Measurements from ENCODE around the gene GM2A.

GM2A gene

DNA sequence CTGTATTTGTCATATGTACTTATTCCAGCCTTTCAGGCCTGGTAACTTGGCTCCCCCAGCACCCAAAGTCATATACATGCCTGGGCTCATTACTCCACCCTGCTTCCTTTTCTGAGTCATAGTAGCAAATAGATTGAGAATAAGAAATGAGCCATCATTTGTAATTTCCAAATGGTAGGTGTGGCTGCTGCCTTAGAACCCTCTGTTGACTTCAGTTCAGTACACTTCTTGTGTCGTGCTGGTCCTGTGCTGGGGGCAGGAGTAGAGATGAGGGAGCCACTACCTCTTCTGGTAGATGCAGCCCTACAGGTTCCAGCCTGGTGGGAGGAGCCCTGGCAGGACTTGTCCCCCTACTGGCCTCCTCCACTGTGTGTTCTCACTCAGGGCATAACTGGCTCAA lies 11.1 kb downstream of the GM2A start:
- in situ Hi-C loops (cut with HindIII; ENCODE audit: low pct_ligation_motif_present, low sequenced_read_pairs) = no loop called here
- no peaks in the 10 kb centered on the region for H3K36me3 ChIP-seq (replicated peaks)

DNA sequence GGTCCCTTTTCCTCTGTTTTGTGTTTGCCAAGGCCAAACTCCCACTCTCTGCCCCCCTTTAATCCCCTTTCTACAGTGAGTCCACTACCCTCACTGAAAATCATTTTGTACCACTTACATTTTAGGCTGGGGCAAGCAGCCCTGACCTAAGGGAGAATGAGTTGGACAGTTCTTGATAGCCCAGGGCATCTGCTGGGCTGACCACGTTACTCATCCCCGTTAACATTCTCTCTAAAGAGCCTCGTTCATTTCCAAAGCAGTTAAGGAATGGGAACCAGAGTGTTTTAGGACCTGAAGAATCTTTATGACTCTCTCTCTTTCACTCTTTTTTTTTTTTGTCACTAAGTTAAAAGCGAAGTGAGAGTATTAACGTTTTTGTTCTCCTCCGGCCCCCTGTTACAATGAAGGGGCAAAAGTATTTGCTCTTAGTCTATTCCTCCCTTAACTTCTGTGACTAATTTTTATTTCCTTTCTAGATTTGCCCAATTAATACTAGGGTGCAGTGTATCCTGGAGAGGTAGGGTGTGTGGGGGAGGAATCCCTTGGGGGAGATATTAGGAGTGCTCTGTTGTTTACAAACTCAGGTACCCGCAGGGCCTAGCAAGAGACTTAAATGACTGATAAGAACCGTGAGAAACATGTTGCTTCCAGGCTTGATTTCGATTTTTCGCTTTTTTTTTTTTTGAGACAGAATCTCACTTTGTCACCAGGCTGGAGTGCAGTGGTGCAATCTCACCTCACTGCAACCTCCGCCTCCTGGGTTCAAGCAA lies 14.7 kb downstream of the GM2A start:
- Histone ChIP-seq H3K4me3 (ENCODE audit: low read depth, low read length) (no peak overlapping the region), H3K27ac (no peak overlapping the region), H3K36me3 (replicated peaks) (no peaks in the 10 kb centered on the region), H3K27me3 (replicated peaks) (no peaks in the 10 kb centered on the region)
- TF ChIP-seq, protein P1, sequence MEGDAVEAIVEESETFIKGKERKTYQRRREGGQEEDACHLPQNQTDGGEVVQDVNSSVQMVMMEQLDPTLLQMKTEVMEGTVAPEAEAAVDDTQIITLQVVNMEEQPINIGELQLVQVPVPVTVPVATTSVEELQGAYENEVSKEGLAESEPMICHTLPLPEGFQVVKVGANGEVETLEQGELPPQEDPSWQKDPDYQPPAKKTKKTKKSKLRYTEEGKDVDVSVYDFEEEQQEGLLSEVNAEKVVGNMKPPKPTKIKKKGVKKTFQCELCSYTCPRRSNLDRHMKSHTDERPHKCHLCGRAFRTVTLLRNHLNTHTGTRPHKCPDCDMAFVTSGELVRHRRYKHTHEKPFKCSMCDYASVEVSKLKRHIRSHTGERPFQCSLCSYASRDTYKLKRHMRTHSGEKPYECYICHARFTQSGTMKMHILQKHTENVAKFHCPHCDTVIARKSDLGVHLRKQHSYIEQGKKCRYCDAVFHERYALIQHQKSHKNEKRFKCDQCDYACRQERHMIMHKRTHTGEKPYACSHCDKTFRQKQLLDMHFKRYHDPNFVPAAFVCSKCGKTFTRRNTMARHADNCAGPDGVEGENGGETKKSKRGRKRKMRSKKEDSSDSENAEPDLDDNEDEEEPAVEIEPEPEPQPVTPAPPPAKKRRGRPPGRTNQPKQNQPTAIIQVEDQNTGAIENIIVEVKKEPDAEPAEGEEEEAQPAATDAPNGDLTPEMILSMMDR (IDR thresholded peaks at IDR 0.05; ENCODE audit: low read depth, low read length, missing control alignments) = no peak
- in situ Hi-C loops (cut with HindIII; ENCODE audit: low pct_ligation_motif_present, low sequenced_read_pairs) = no loop called here
- no peak for DNase-seq

More for the DNA sequence above, 11.1 kb downstream of the GM2A start:
- H3K4me3 ChIP-seq (ENCODE audit: low read depth, low read length) = no peak overlapping the region
- H3K27me3 ChIP-seq (replicated peaks) = no peaks in the 10 kb centered on the region
- DNase-seq = peak; percentile 17
- no peak overlapping the region for H3K27ac ChIP-seq
- TF ChIP-seq, protein P1 (IDR thresholded peaks at IDR 0.05; ENCODE audit: low read depth, low read length, missing control alignments) = peak; percentile 19

DNA sequence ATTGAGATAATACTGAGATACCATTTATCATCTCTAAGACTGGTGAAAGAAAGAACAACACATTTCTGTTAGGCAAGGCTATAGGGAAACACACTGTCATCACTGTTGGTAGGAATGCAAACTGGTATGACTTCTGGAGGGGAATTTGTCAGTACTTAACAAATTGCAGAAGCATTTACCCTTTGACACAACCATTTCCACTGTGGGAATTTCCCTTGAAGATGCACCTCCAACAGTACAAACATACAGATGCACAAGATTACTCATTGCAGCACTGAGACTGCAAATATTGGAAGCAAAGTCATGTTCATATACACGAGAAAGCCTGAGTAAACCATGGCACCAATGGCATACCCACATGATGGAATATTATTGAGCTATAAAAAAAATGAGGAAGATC lies 17.6 kb downstream of the GM2A start:
- Histone ChIP-seq H3K4me3 (ENCODE audit: low read depth, low read length) (no peak overlapping the region), H3K27ac (no peak overlapping the region), H3K27me3 (replicated peaks) (no peaks in the 10 kb centered on the region), H3K36me3 (replicated peaks) (no peaks in the 10 kb centered on the region)
- DNase-seq = peak; percentile 81
- in situ Hi-C loops (cut with HindIII; ENCODE audit: low pct_ligation_motif_present, low sequenced_read_pairs) = no loop called here
- TF ChIP-seq, protein P1 (IDR thresholded peaks at IDR 0.05; ENCODE audit: low read depth, low read length, missing control alignments) = no peak

DNA sequence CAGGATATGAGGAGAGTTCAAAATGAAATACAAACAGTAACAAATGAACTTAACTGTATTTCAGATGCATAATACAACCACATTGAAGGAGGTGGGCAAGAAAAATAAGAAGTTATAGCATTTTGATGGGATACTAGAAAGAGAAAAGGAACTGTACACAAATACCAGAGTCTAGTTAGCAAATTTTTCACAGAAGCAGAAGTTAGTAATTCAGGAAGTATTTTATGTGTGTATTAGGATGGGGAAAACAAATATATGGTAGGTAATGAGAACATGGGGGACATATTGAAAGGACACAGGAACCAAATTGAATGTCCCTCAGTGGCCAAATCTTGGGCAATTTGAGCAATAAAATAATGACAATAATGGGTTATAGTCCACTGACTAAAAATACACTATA lies 18.4 kb downstream of the GM2A start:
- Histone ChIP-seq H3K36me3 (replicated peaks) (no peaks in the 10 kb centered on the region), H3K27me3 (replicated peaks) (no peaks in the 10 kb centered on the region), H3K27ac (no peak overlapping the region), H3K4me3 (ENCODE audit: low read depth, low read length) (no peak overlapping the region)
- TF ChIP-seq, protein P1 (IDR thresholded peaks at IDR 0.05; ENCODE audit: low read depth, low read length, missing control alignments) = no peak
- in situ Hi-C loops (cut with HindIII; ENCODE audit: low pct_ligation_motif_present, low sequenced_read_pairs) = no loop called here
- DNase-seq = no peak

DNA sequence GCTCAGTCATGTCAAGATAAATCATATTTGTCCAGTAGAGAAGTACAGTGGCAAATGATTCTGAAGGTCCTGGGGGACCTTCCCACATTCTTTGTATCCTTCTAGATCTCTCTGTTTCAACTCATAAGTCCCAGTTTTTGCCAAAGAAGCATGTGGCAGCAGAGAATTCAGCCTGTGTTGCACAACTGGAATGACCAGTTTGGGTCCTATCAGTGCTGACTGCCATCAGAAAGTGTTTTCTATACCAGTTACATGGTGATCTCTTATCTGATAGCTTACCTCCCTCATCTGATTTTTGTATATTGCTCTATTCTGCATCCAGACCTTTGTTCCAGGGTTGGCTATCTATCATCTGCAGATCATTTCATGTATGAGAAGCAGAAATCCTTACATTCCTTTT lies 21.7 kb downstream of the GM2A start:
- TF ChIP-seq, protein P1 (IDR thresholded peaks at IDR 0.05; ENCODE audit: low read depth, low read length, missing control alignments) = no peak
- Histone ChIP-seq H3K27ac (no peak overlapping the region), H3K36me3 (replicated peaks) (no peaks in the 10 kb centered on the region), H3K27me3 (replicated peaks) (no peaks in the 10 kb centered on the region), H3K4me3 (ENCODE audit: low read depth, low read length) (no peak overlapping the region)
- in situ Hi-C loops (cut with HindIII; ENCODE audit: low pct_ligation_motif_present, low sequenced_read_pairs) = no loop called here
- no peak for DNase-seq

DNA sequence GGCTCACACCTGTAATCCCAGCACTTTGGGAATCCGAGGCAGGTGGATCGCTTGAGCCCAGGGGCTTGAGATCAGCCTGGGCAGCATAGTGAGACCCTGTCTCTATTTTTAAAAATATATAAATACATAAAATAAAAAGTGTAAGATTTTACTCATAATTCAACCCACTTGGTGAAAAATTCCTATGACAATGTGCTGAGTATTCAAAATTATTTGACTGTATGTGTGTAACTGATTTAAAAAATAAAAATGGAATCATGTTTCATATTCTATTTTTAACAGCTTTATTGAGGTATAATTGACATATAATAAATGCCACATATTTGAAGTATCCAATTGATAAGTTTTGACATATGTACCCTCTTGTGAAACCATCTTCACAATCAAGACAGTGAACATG lies 22.8 kb downstream of the GM2A start:
- Histone ChIP-seq H3K27me3 (replicated peaks) (no peaks in the 10 kb centered on the region), H3K27ac (no peak overlapping the region), H3K4me3 (ENCODE audit: low read depth, low read length) (no peak overlapping the region), H3K36me3 (replicated peaks) (no peaks in the 10 kb centered on the region)
- TF ChIP-seq, protein P1 (IDR thresholded peaks at IDR 0.05; ENCODE audit: low read depth, low read length, missing control alignments) = no peak
- no peak for DNase-seq
- in situ Hi-C loops (cut with HindIII; ENCODE audit: low pct_ligation_motif_present, low sequenced_read_pairs) = no loop called here
